Measurements from ENCODE around the gene BLOC1S2. TPM values are rescaled to one million over a fixed set of nuclear protein-coding genes. Genes with fewer than 3 reads are reported as not detected.

Gene BLOC1S2
- polyA plus RNA-seq, 1 donor from 2014 or later: 299 TPM

- Histone ChIP-seq H3K36me3 (ENCODE audit: insufficient read depth, low read length) (no peaks in the 10 kb centered on the region), H2AFZ (ENCODE audit: low read depth, low read length) (no peak overlapping the region), H3K9me2 (ENCODE audit: insufficient read depth, low read length) (no peaks in the 10 kb centered on the region), H3K4me3 (ENCODE audit: low read length) (no peak overlapping the region), H3K27me3 (ENCODE audit: insufficient read depth, low read depth, low read length) (no peaks in the 10 kb centered on the region), H3K9ac (ENCODE audit: low read length) (no peak overlapping the region), H3K9me3 (ENCODE audit: low read length) (no peaks in the 10 kb centered on the region), H3F3A (ENCODE audit: insufficient read depth, low read length, poor library complexity, severe bottlenecking) (no peaks in the 10 kb centered on the region), H3K79me2 (replicated peaks; ENCODE audit: insufficient read depth, low read length) (no peaks in the 10 kb centered on the region), H4K20me1 (ENCODE audit: insufficient read depth) (no peaks in the 10 kb centered on the region), H3K27ac (ENCODE audit: low read length) (no peak overlapping the region), H3K4me2 (ENCODE audit: low read length) (no peak overlapping the region)
- TF ChIP-seq REST (IDR thresholded peaks at IDR 0.05; ENCODE audit: borderline replicate concordance) (no peak), EZH2 (IDR thresholded peaks at IDR 0.05; ENCODE audit: borderline replicate concordance, insufficient read depth, low read length, poor library complexity, severe bottlenecking) (no peak), MXI1 (conservative IDR thresholded peaks at IDR 0.05; ENCODE audit: poor library complexity, severe bottlenecking) (no peak), CTCF (IDR thresholded peaks at IDR 0.05; ENCODE audit: poor library complexity, severe bottlenecking) (no peak), RAD21 (conservative IDR thresholded peaks at IDR 0.05) (no peak), TAF1 (IDR thresholded peaks at IDR 0.05; ENCODE audit: low read depth) (no peak), POLR2AphosphoS5 (IDR thresholded peaks at IDR 0.05) (no peak), SMC3 (conservative IDR thresholded peaks at IDR 0.05; ENCODE audit: poor library complexity) (no peak), EP300 (conservative IDR thresholded peaks at IDR 0.05; ENCODE audit: poor library complexity, severe bottlenecking) (no peak)
Observed at GRCh38 chr10:100245484-100246220, 40.8 kb downstream of the BLOC1S2 start.

- Histone ChIP-seq H3K9me2 (ENCODE audit: insufficient read depth, low read length) (no peaks in the 10 kb centered on the region), H3K79me2 (replicated peaks; ENCODE audit: insufficient read depth, low read length) (no peaks in the 10 kb centered on the region), H3K9me3 (ENCODE audit: low read length) (no peaks in the 10 kb centered on the region), H3F3A (ENCODE audit: insufficient read depth, low read length, poor library complexity, severe bottlenecking) (no peaks in the 10 kb centered on the region), H3K9ac (ENCODE audit: low read length) (no peak overlapping the region), H2AFZ (ENCODE audit: low read depth, low read length) (no peak overlapping the region), H3K27ac (ENCODE audit: low read length) (no peak overlapping the region), H3K4me3 (ENCODE audit: low read length) (no peak overlapping the region), H3K27me3 (ENCODE audit: insufficient read depth, low read depth, low read length) (no peaks in the 10 kb centered on the region), H4K20me1 (ENCODE audit: insufficient read depth) (no peaks in the 10 kb centered on the region), H3K4me2 (ENCODE audit: low read length) (no peak overlapping the region), H3K36me3 (ENCODE audit: insufficient read depth, low read length) (no peaks in the 10 kb centered on the region)
- TF ChIP-seq RAD21 (conservative IDR thresholded peaks at IDR 0.05) (no peak), EZH2 (IDR thresholded peaks at IDR 0.05; ENCODE audit: borderline replicate concordance, insufficient read depth, low read length, poor library complexity, severe bottlenecking) (no peak), CTCF (IDR thresholded peaks at IDR 0.05; ENCODE audit: poor library complexity, severe bottlenecking) (no peak), SMC3 (conservative IDR thresholded peaks at IDR 0.05; ENCODE audit: poor library complexity) (no peak), REST (IDR thresholded peaks at IDR 0.05; ENCODE audit: borderline replicate concordance) (no peak), EP300 (conservative IDR thresholded peaks at IDR 0.05; ENCODE audit: poor library complexity, severe bottlenecking) (no peak), TAF1 (IDR thresholded peaks at IDR 0.05; ENCODE audit: low read depth) (no peak), MXI1 (conservative IDR thresholded peaks at IDR 0.05; ENCODE audit: poor library complexity, severe bottlenecking) (no peak), POLR2AphosphoS5 (IDR thresholded peaks at IDR 0.05) (no peak)
Observed at GRCh38 chr10:100239851-100240250, 46.6 kb downstream of the BLOC1S2 start.

Data from neural cell (in vitro differentiated cells).